SK-N-MC (cell line): ENCODE results near the gene MPO.

Experiments
- EZH2 ChIP-seq: fragments of 200-600 bp; sonication (generic); IDR thresholded peaks from one replicate; pipeline ENCODE4 v1.6.1; 2017; ENCODE audit warnings: antibody characterized with exemption
- FOXP2 ChIP-seq: optimal IDR thresholded peaks from 2 replicates; pipeline ENCODE3; 2011; ENCODE audit warnings: mild to moderate bottlenecking, moderate library complexity; ENCODE audit not compliant: insufficient read depth; ENCODE audit errors: extremely low read length, control extremely low read depth
- POLR2AphosphoS5 ChIP-seq: IDR thresholded peaks from 2 replicates; pipeline ENCODE4 v1.6.1; 2012; ENCODE audit warnings: mild to moderate bottlenecking, low read depth, low read length, borderline replicate concordance

- TF ChIP-seq POLR2AphosphoS5 (no peak; the same call in 1 of the 2 replicates), EZH2 (no peak), FOXP2 (no peak)
These were observed 49.2 kb upstream of the MPO start for GRCh38 chr17:58329810-58330537.
